GM12892 (cell line): ENCODE measurements around the gene IRS1.

Experiments used
- POLR2A ChIP-seq: IDR thresholded peaks from 2 replicates; pipeline ENCODE4 v1.6.1; 2011; ENCODE audit warnings: low read depth, low read length, control low read depth
- POLR2AphosphoS5 ChIP-seq: IDR thresholded peaks from 2 replicates; pipeline ENCODE4 v1.6.1; 2011; ENCODE audit warnings: low read depth, low read length, control low read depth
- TAF1 ChIP-seq: IDR thresholded peaks from 2 replicates; pipeline ENCODE4 v1.6.1; 2011; ENCODE audit warnings: low read depth, mild to moderate bottlenecking, control low read depth, low read length, borderline replicate concordance

GRCh38 chr2:226818930-226819329, 19.3 kb upstream of the IRS1 start:
- TF ChIP-seq POLR2A, result no peak
- TF ChIP-seq POLR2AphosphoS5, result no peak
- TF ChIP-seq TAF1, result no peak
